Hepatocyte (in vitro differentiated cells): ENCODE results near the gene INSIG1.

Experiments
- EZH2 ChIP-seq: fragments of 200-600 bp; sonication (generic); IDR thresholded peaks from 2 replicates; pipeline ENCODE4 v1.6.1; 2016; ENCODE audit warnings: antibody characterized with exemption, mild to moderate bottlenecking, borderline replicate concordance
- TF ChIP-seq, protein P1 (sequence below): fragments of 200-600 bp; sonication (generic); IDR thresholded peaks from 2 replicates; pipeline ENCODE4 v1.5.1; 2016; ENCODE audit warnings: antibody characterized with exemption, mild to moderate bottlenecking; ENCODE audit not compliant: poor library complexity

DNA sequence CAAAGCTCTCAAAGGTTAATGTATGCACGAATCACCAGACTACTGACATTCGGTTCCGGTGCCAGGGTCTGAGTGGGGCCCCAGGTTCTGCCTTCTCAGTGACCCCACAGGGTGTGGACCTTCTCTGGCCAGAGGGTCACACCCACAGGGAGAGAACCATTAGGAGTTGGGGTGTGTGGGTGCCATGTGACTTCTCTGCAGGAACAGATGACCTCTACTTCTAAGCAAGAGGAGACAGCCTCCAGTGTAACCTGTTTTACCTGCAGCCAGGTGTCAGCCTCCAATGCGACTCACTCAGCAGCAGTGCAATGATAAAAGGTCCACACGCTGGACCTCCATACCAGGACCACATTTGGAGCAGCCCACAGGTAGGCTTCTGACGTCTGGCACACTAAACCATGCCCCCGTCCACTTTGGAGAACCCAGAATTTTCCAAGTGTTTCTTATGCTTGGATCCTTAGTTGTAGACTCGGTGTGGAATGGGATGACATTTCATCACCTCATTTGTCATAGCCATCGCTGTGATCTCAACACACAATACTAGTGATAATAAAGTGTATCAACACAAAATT is 16.2 kb upstream of the INSIG1 start:
- TF ChIP-seq EZH2: no peak
- TF ChIP-seq, protein P1, sequence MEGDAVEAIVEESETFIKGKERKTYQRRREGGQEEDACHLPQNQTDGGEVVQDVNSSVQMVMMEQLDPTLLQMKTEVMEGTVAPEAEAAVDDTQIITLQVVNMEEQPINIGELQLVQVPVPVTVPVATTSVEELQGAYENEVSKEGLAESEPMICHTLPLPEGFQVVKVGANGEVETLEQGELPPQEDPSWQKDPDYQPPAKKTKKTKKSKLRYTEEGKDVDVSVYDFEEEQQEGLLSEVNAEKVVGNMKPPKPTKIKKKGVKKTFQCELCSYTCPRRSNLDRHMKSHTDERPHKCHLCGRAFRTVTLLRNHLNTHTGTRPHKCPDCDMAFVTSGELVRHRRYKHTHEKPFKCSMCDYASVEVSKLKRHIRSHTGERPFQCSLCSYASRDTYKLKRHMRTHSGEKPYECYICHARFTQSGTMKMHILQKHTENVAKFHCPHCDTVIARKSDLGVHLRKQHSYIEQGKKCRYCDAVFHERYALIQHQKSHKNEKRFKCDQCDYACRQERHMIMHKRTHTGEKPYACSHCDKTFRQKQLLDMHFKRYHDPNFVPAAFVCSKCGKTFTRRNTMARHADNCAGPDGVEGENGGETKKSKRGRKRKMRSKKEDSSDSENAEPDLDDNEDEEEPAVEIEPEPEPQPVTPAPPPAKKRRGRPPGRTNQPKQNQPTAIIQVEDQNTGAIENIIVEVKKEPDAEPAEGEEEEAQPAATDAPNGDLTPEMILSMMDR: no peak
